ENCODE measurements around the gene TM9SF3.

DNA sequence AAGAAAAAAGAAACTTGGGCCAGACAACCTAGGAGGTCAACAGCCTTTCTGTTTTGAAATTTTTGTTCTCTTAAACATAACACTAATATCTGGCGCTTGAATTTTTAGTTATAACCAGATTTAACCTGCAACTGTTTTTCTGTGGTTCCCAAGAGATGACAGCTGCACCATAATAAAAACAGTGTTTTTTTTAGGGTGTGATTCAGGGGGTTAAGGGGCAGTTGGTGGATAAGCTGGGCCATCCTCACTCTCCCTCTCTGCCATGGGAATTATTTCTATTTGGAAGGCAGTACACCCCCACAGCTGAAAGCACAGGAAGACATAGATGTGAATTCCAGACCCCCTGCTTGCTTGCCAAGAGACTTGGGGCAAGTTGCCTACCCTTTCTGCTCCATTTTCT lies 20.1 kb upstream of the TM9SF3 start:
- TF ChIP-seq, protein P1, sequence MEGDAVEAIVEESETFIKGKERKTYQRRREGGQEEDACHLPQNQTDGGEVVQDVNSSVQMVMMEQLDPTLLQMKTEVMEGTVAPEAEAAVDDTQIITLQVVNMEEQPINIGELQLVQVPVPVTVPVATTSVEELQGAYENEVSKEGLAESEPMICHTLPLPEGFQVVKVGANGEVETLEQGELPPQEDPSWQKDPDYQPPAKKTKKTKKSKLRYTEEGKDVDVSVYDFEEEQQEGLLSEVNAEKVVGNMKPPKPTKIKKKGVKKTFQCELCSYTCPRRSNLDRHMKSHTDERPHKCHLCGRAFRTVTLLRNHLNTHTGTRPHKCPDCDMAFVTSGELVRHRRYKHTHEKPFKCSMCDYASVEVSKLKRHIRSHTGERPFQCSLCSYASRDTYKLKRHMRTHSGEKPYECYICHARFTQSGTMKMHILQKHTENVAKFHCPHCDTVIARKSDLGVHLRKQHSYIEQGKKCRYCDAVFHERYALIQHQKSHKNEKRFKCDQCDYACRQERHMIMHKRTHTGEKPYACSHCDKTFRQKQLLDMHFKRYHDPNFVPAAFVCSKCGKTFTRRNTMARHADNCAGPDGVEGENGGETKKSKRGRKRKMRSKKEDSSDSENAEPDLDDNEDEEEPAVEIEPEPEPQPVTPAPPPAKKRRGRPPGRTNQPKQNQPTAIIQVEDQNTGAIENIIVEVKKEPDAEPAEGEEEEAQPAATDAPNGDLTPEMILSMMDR (conservative IDR thresholded peaks at IDR 0.05; ENCODE audit: low read depth, low read length): no peak
- no peak for TF ChIP-seq EZH2 (IDR thresholded peaks at IDR 0.05; ENCODE audit: borderline replicate concordance, low read depth, low read length, poor library complexity, severe bottlenecking)

Data from A673 (cell line).